Activated CD4-positive, alpha-beta T cell treated with anti-CD3 and anti-CD28 coated beads, Interleukin-2, amount 50 U/mL, for 1 hour (primary cell): ENCODE data around the gene MRC1.
"Not testable (repeated sequence)": the region's sequence is repeated elsewhere in the genome, so short reads cannot be mapped to it uniquely, and the experiment has no call there.

ENCODE experiments used
- DNase-seq: peaks from one replicate; pipeline ENCODE4 v3.0.0-alpha.2; 2020

MRC1 gene

GRCh38 chr10:17910125-17910789 is 101.1 kb downstream of the MRC1 start:
- no peak for DNase-seq

DNA sequence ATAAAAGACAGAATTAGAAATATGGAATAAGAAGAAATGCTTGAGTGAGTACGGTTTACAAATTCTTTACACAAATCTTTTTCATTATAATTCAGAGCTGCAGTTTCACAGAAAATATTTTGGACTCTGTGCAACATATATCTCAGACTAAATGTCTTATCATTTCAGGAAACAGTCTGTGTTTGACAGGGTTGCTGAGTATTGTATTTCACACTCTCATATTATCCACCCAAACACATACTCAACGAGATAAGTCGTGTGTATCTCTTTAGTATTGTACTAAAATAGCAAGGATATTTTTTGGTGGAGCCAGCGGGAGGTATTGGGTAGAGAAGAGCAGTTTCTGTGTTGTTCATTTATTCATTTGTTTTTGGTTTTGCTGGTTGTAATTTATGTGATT is 103.6 kb downstream of the MRC1 start:
- no peak for DNase-seq

GRCh38 chr10:17913604-17914003 is 104.5 kb downstream of the MRC1 start:
- DNase-seq, result no peak

GRCh38 chr10:17914169-17915045 is 105.3 kb downstream of the MRC1 start:
- DNase-seq, result no peak

GRCh38 chr10:17915181-17915580 is 106.0 kb downstream of the MRC1 start:
- no peak for DNase-seq

DNA sequence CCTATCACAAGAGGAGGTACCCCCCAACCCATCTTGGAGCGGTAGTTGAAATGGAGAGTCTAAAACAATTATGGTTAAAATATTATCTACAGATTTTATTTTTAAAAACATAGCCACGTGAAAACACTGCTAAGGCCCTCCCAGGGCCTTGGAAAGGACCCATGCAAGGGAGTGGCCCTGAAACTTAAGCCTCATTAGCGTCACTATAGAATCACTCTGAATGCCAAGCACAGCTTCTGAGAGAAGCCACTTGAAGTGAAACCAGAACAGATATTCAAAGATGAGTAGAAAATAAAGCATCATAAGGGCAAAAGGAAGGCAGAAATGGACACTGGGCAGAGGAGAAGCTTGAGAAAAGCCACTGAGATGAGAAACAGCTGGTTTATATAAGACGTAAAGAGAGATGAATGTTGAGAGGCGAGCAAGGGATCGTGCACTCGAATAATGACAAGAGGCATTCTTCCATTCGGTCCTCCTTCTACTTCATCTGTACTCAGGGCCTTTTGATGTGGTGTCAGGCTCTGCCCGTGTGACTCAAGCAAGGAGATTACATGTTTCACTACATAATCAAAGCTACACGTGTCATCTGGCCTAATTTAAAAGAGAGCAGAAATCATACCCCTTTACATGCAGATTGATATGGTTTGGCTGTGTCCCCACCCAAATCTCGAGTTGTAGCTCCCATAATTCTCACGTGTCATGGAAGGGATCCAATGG is 109.2 kb downstream of the MRC1 start:
- DNase-seq, result no peak

GRCh38 chr10:17921378-17921777 is 112.2 kb downstream of the MRC1 start:
- DNase-seq, result no peak

- no peak for DNase-seq
These were observed 114.6 kb downstream of the MRC1 start for GRCh38 chr10:17923728-17924127.

DNA sequence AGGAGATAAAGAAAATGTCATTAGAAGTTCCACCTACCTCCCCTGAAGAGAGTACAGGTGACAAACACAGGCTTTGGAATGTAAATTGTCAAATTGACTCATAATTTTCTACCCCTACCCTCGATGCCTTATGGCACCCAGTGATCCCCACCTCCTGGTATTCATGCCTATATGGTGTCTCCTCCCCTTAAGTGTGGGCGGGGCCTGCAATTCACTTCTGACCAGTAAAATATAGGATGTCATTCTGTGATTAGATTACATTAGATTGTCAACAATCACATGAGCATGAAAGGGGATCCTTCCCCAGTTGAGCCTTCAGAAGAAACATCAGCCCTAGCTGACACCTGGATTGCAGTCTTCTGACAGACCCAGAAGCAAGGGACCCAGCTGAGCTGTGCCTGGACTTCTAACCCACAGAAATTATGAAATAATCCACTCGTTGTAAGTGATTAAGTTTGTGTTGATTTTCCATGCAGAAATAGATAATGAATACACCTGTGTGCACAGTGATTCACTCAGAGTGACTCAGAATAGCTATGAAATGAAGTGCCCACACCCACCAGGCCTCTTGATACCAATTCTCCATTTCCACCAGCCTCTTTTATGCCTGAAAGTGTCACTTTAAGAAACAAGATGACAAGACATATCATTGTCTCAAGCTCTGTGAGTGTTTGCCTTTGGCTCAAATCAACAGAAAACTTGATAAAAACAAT is 134.0 kb downstream of the MRC1 start:
- no peak for DNase-seq

DNA sequence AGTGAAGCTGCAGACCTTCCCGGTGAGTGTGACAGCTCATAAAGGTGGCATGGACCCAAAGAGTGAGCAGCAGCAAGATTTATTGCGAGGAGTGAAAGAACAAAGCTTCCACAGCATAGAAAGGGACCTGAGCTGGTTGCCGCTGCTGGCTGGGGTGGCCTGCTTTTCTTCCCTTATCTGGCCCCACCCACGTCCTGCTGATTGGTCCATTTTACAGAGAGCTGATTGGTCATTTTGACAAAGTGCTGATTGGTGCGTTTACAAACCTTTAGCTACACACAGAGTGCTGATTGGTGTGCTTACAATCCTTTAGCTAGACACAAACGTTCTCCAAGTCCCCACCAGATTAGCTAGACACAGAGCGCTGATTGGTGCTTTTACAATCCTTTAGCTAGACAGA is 141.1 kb downstream of the MRC1 start:
- DNase-seq, result not testable (repeated sequence)

DNA sequence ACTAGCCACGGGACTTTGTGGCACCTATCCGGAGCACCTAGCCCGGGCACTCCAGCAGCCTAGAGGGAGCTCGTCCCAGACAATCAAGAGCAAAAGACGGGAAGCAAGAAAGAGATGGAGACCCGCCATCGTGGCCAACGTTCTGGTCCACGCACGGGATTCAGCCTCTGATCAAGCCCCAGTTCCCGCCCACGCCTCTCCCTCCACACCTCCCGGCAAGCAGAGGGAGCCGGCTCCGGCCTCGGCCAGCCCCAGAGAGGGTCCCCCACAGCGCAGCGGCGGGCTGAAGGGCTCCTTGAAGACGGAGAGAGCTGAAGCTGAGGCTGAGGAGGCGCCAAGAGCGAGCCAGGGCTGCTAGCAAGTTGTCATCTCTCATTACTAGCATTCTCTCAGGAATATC is 141.6 kb downstream of the MRC1 start:
- DNase-seq, result no peak

DNA sequence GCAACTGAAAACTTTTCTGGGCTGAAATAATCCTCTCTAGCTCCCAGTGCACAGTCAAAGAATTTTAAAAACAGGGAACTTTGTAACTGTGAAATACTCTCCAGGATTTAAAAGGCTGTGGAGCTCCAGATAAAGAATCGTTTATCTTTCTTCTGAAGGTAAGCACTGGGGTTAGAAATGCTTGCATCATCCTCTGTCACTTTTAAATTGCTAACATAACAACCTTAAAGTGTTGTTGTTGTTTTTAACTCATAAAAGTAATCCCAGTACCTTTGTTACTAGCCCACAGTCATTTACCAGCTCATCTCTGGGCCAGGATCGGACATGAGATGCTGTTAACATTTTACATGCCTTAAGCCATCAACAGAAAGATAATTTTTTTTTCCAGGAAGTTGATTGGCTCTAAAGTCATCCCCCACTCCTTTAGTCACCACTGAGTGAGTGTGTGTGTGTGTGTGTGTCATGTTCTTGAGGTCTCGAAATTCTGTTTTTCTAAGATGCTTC is 142.8 kb downstream of the MRC1 start, which contains the start of gene SLC39A12:
Gene SLC39A12, plus strand, starts transcription at position 51 of the 504 bp plus-strand sequence. CDS start 1,359 bp downstream, outside the sequence.
- no peak for DNase-seq

DNA sequence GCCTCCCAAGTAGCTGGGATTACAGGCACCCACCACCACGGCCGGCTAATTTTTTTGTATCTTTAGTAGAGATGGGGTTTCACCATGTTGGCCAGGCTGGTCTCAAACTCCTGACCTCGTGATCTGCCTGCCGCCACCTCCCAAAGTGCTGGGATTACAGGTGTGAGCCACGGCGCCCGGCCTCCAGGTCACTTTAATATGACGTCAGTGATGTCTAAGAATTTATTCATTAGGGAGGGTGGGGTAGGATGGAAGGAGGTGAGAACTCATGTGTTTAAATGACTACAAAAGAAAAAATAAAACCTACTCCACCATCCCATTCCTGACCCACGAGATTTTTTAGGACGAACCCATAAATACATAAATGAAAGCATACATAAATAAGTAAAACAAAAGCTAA is 145.2 kb downstream of the MRC1 start:
- not testable (repeated sequence) for DNase-seq

DNA sequence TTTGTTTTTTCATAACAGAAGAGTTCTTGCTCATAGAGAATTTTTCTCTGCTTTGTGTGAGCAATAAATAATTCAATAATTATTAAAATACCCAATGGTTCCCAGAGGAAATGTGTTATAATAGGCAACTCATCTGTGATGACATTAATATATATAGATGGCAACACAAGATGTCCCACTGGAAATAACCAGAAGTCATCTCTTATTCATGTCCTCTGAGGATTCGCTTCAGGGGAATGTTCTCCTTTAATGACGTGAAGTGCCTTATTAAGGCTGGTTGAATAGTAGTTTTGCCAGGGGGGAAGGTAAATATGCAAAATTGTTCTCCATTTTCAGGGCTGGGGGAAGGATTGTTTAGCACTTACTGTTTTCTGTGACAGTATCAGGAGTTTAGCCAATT is 145.7 kb downstream of the MRC1 start:
- no peak for DNase-seq

- no peak for DNase-seq
These were observed 148.9 kb downstream of the MRC1 start for GRCh38 chr10:17958049-17958448.

DNA sequence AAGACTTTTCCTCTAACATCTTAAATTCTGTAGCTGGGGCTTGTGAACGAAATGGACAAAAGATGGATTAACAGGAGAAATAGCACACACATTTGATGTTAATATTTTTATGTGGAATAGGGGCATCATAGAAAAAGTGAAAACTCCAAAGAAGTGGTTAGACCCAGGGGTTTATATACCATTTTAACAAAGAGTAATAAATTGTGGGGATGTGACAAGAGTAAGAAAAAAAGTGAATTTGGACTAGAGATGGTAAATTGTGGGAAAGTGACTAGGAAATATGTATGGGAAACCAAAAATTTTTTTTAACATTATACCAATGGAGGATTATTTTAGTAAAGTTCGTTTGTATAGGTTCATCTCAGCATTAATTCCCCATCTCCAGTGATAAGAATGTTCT is 150.7 kb downstream of the MRC1 start:
- no peak for DNase-seq
